ENCODE results near the gene SLIT1. TPM values are rescaled to one million over a fixed set of nuclear protein-coding genes. Genes with fewer than 3 reads are reported as not detected.

SLIT1 gene
- total and polyA plus RNA-seq, 2 donors (not counting 1 experiment from before 2014, with no cell fraction given), result 0.15 to 0.49 TPM

GRCh38 chr10:97046456-97047082 is 139.2 kb downstream of the SLIT1 start:
- peaks cover 0 to 3% of the 10 kb centered on the region in 2 donors for H3K4me1 ChIP-seq (ENCODE audit: control insufficient read depth in 2 of 2, insufficient read depth in 2 of 2, low read length in 2 of 2)
- Mint-ChIP-seq H3K27ac (no peak overlapping the region), H3K4me1 (peaks cover 6% of the 10 kb centered on the region), H3K9me3 (ENCODE audit: insufficient read depth) (no peaks in the 10 kb centered on the region), H3K4me3 (no peak overlapping the region), H3K27me3 (no peaks in the 10 kb centered on the region)
- H4K20me1 ChIP-seq (ENCODE audit: control insufficient read depth, insufficient read depth, low read length, poor library complexity, severe bottlenecking), result no peaks in the 10 kb centered on the region
- no peaks in the 10 kb centered on the region for H3K27me3 ChIP-seq (replicated peaks in 1 of 4; ENCODE audit: control extremely low read depth in 1 of 4, control insufficient read depth in 3 of 4, insufficient read depth in 4 of 4, low read length in 3 of 4)
- no peak overlapping the region for H3K9ac ChIP-seq (ENCODE audit: low read length)
- ATAC-seq (ENCODE audit: low read depth) (no peak), DNase-seq (no peak)
- H3K79me2 ChIP-seq (ENCODE audit: control insufficient read depth, insufficient read depth, low read length), result no peaks in the 10 kb centered on the region
- H3K36me3 ChIP-seq (replicated peaks in 1 of 2; ENCODE audit: control extremely low read depth in 1 of 2, control insufficient read depth in 1 of 2, extremely low read depth in 1 of 2, insufficient read depth in 2 of 2, low read length in 1 of 2), result no peaks in the 10 kb centered on the region
- H2AFZ ChIP-seq (ENCODE audit: insufficient read depth, low read depth, low read length, poor library complexity, severe bottlenecking), result no peak overlapping the region
- H3K9me3 ChIP-seq (ENCODE audit: control extremely low read depth in 1 of 3, control insufficient read depth in 2 of 3, insufficient read depth in 1 of 3, low read length in 2 of 3), result peaks cover 0 to 7% (median 3%) of the 10 kb centered on the region in 3 donors
- no peak for TF ChIP-seq EZH2 (IDR thresholded peaks at IDR 0.05; ENCODE audit: borderline replicate concordance, insufficient read depth, low read depth, low read length, poor library complexity, severe bottlenecking)
- no peak for TF ChIP-seq CTCF (IDR thresholded peaks at IDR 0.05)
- H3K27ac ChIP-seq (ENCODE audit: low read length in 2 of 2), result no peak overlapping the region
- ChIA-PET POLR2A (no interaction called here), CTCF (interaction anchor here (1.6 to 1.9 kb wide), 2 partner anchors 9 to 151 kb away, joined by 5 to 9 read pairs; no protein-coding TSS in a partner anchor)
- intact Hi-C loops (cut with micrococcal nuclease), result no loop called here
- WGBS (ENCODE audit: insufficient coverage), result 97% methylated on average over 6 of the region's 11 CpGs
- H3K4me2 ChIP-seq (replicated peaks; ENCODE audit: low read depth, low read length, poor library complexity, severe bottlenecking), result no peak overlapping the region
- no peak overlapping the region for H3K4me3 ChIP-seq (ENCODE audit: control extremely low read depth in 1 of 5, extremely low read depth in 1 of 5, insufficient read depth in 1 of 5, low read depth in 2 of 5, low read length in 4 of 5)

GRCh38 chr10:97043563-97043855 is 142.2 kb downstream of the SLIT1 start:
- no peaks in the 10 kb centered on the region for H3K4me1 ChIP-seq (ENCODE audit: control insufficient read depth in 2 of 2, insufficient read depth in 2 of 2, low read length in 2 of 2)
- Mint-ChIP-seq H3K9me3 (ENCODE audit: insufficient read depth) (no peaks in the 10 kb centered on the region), H3K4me3 (no peak overlapping the region), H3K27ac (no peak overlapping the region), H3K4me1 (peaks cover 2% of the 10 kb centered on the region), H3K27me3 (no peaks in the 10 kb centered on the region)
- H3K27me3 ChIP-seq (replicated peaks in 1 of 4; ENCODE audit: control extremely low read depth in 1 of 4, control insufficient read depth in 3 of 4, insufficient read depth in 4 of 4, low read length in 3 of 4), result no peaks in the 10 kb centered on the region
- intact Hi-C loops (cut with micrococcal nuclease), result no loop called here
- ChIA-PET CTCF (no interaction called here), POLR2A (no interaction called here)
- no peak overlapping the region for H3K27ac ChIP-seq (ENCODE audit: low read length in 2 of 2)
- TF ChIP-seq EZH2 (IDR thresholded peaks at IDR 0.05; ENCODE audit: borderline replicate concordance, insufficient read depth, low read depth, low read length, poor library complexity, severe bottlenecking) (no peak), CTCF (IDR thresholded peaks at IDR 0.05) (no peak)
- no peak overlapping the region for H2AFZ ChIP-seq (ENCODE audit: insufficient read depth, low read depth, low read length, poor library complexity, severe bottlenecking)
- H3K4me3 ChIP-seq (ENCODE audit: control extremely low read depth in 1 of 5, extremely low read depth in 1 of 5, insufficient read depth in 1 of 5, low read depth in 2 of 5, low read length in 4 of 5), result no peak overlapping the region
- DNase-seq (no peak), ATAC-seq (ENCODE audit: low read depth) (no peak)
- no peaks in the 10 kb centered on the region for H3K79me2 ChIP-seq (ENCODE audit: control insufficient read depth, insufficient read depth, low read length)
- WGBS (ENCODE audit: insufficient coverage), result 96% methylated on average over 14 of the region's 14 CpGs
- H3K4me2 ChIP-seq (replicated peaks; ENCODE audit: low read depth, low read length, poor library complexity, severe bottlenecking), result no peak overlapping the region
- H3K9ac ChIP-seq (ENCODE audit: low read length), result no peak overlapping the region
- H4K20me1 ChIP-seq (ENCODE audit: control insufficient read depth, insufficient read depth, low read length, poor library complexity, severe bottlenecking), result no peaks in the 10 kb centered on the region
- H3K36me3 ChIP-seq (replicated peaks in 1 of 2; ENCODE audit: control extremely low read depth in 1 of 2, control insufficient read depth in 1 of 2, extremely low read depth in 1 of 2, insufficient read depth in 2 of 2, low read length in 1 of 2), result no peaks in the 10 kb centered on the region
- peaks cover 0 to 3% (median 3%) of the 10 kb centered on the region in 3 donors for H3K9me3 ChIP-seq (ENCODE audit: control extremely low read depth in 1 of 3, control insufficient read depth in 2 of 3, insufficient read depth in 1 of 3, low read length in 2 of 3)
